SK-N-MC (cell line): Measurements from ENCODE around the gene CDC14A.

Source experiments
- FOXP2 ChIP-seq: optimal IDR thresholded peaks from 2 replicates; pipeline ENCODE3; 2011; ENCODE audit warnings: mild to moderate bottlenecking, moderate library complexity; ENCODE audit not compliant: insufficient read depth; ENCODE audit errors: extremely low read length, control extremely low read depth
- POLR2AphosphoS5 ChIP-seq: IDR thresholded peaks from 2 replicates; pipeline ENCODE4 v1.6.1; 2012; ENCODE audit warnings: mild to moderate bottlenecking, low read depth, low read length, borderline replicate concordance

GRCh38 chr1:100302739-100303138 lies 49.6 kb upstream of the CDC14A start:
- TF ChIP-seq POLR2AphosphoS5: no peak
- TF ChIP-seq FOXP2: no peak
